Neuronal stem cell (in vitro differentiated cells): ENCODE measurements around the gene CCDC27.

Experiments used
- DNase-seq: peaks from one replicate; pipeline ENCODE4 v3.0.0-alpha.2; 2013; ENCODE audit warnings: low spot score
- H2AFZ ChIP-seq: one replicate; pipeline ENCODE4 v1.6.1; 2013; ENCODE audit warnings: mild to moderate bottlenecking, low read length, inconsistent platforms
- H2AK5ac ChIP-seq: 2 replicates; pipeline ENCODE4 v1.6.1; 2013; ENCODE audit warnings: low read depth, mild to moderate bottlenecking, inconsistent platforms, low read length, moderate library complexity, mixed read lengths
- H2BK120ac ChIP-seq: 2 replicates; pipeline ENCODE4 v1.6.1; 2013; ENCODE audit warnings: low read depth, mild to moderate bottlenecking, inconsistent platforms, low read length, moderate library complexity, mixed read lengths
- H2BK12ac ChIP-seq: one replicate; pipeline ENCODE4 v1.6.1; 2013; ENCODE audit warnings: low read length, inconsistent platforms
- H2BK15ac ChIP-seq: 2 replicates; pipeline ENCODE4 v1.6.1; 2013; ENCODE audit warnings: mild to moderate bottlenecking, low read length, inconsistent platforms, mixed read lengths
- H2BK5ac ChIP-seq: one replicate; pipeline ENCODE4 v1.6.1; 2013; ENCODE audit warnings: inconsistent platforms, mild to moderate bottlenecking, low read length, moderate library complexity
- H3K14ac ChIP-seq: one replicate; pipeline ENCODE4 v1.6.1; 2013; ENCODE audit warnings: low read length, inconsistent platforms
- H3K18ac ChIP-seq: 2 replicates; pipeline ENCODE4 v1.6.1; 2013; ENCODE audit warnings: low read length, inconsistent platforms
- H3K23ac ChIP-seq: 2 replicates; pipeline ENCODE4 v1.6.1; 2013; ENCODE audit warnings: low read depth, mild to moderate bottlenecking, mixed read lengths, low read length, inconsistent platforms; ENCODE audit not compliant: poor library complexity
- H3K27ac ChIP-seq: replicated peaks from 3 replicates; pipeline ENCODE4 v1.5.1; 2013; ENCODE audit warnings: low read length, inconsistent platforms
- H3K27me3 ChIP-seq, 3 experiments: 2 replicates each; pipeline ENCODE4 v1.6.1; 2013; ENCODE audit warnings: low read length in 3 of 3, mild to moderate bottlenecking in 2 of 3, inconsistent platforms in 1 of 3, low read depth in 1 of 3, mixed read lengths in 1 of 3, moderate library complexity in 1 of 3; ENCODE audit not compliant: control insufficient read depth in 3 of 3, insufficient read depth in 3 of 3
- H3K36me3 ChIP-seq, 2 donors: replicated peaks in 1 of 2; 2 replicates each; pipeline ENCODE4 v1.6.1; 2013; ENCODE audit warnings: low read length in 2 of 2; ENCODE audit not compliant: control insufficient read depth in 2 of 2, insufficient read depth in 2 of 2
- H3K4ac ChIP-seq: 2 replicates; pipeline ENCODE4 v1.6.1; 2013; ENCODE audit warnings: inconsistent platforms, mild to moderate bottlenecking, low read length, moderate library complexity
- H3K4me1 ChIP-seq, 2 donors: 1 replicate in 1 of 2; 2 replicates in 1 of 2; pipeline ENCODE4 v1.6.1; 2013; ENCODE audit warnings: low read length in 2 of 2, low read depth in 1 of 2; ENCODE audit not compliant: control insufficient read depth in 2 of 2, insufficient read depth in 1 of 2
- H3K4me2 ChIP-seq: one replicate; pipeline ENCODE4 v1.6.1; 2013; ENCODE audit warnings: mild to moderate bottlenecking, low read length, inconsistent platforms; ENCODE audit not compliant: insufficient read depth, poor library complexity, severe bottlenecking
- H3K4me3 ChIP-seq, 2 donors: 2 replicates each; pipeline ENCODE4 v1.5.1; 2013; ENCODE audit warnings: low read length in 2 of 2, mild to moderate bottlenecking in 2 of 2, inconsistent platforms in 1 of 2, moderate library complexity in 1 of 2
- H3K79me1 ChIP-seq: one replicate; pipeline ENCODE4 v1.6.1; 2013; ENCODE audit warnings: low read depth, mild to moderate bottlenecking, inconsistent platforms, low read length, moderate library complexity
- H3K9ac ChIP-seq: one replicate; pipeline ENCODE4 v1.6.1; 2013; ENCODE audit warnings: mild to moderate bottlenecking, low read depth, low read length, inconsistent platforms; ENCODE audit not compliant: poor library complexity
- H3K9me3 ChIP-seq, 2 donors: replicated peaks in 1 of 2; 2 replicates each; pipeline versions ENCODE3 to v1.6.1; 2013; ENCODE audit warnings: low read length in 2 of 2, mild to moderate bottlenecking in 2 of 2, inconsistent platforms in 1 of 2, low read depth in 1 of 2, mixed read lengths in 1 of 2, moderate library complexity in 1 of 2; ENCODE audit not compliant: control insufficient read depth in 2 of 2, insufficient read depth in 1 of 2
- H4K8ac ChIP-seq: one replicate; pipeline ENCODE4 v1.6.1; 2013; ENCODE audit warnings: low read depth, mild to moderate bottlenecking, inconsistent platforms, low read length, moderate library complexity
- H4K91ac ChIP-seq: one replicate; pipeline ENCODE4 v1.6.1; 2013; ENCODE audit warnings: low read length, low read depth, mild to moderate bottlenecking, inconsistent platforms; ENCODE audit not compliant: poor library complexity
- WGBS, 2 donors: extraction: QIAGEN DNeasy Blood & Tissue Kit; methylation state at CpG; one replicate each; pipeline ENCODE4 v1.1.7; 2013; ENCODE audit warnings: missing lambda C conversion rate in 2 of 2, mixed read lengths in 1 of 2; ENCODE audit not compliant: insufficient read length in 2 of 2, insufficient replicate concordance in 1 of 2; ENCODE audit errors: extremely low coverage in 2 of 2; 5-methylcytosine and 5-hydroxymethylcytosine counted together

Gene CCDC27

GRCh38 chr1:3817138-3817740 is 65.0 kb downstream of the CCDC27 start:
- peaks cover 21 to 23% of the 10 kb centered on the region in 2 donors for H3K36me3 ChIP-seq
- H2BK12ac ChIP-seq = no peak overlapping the region
- peak overlapping the region; percentile 80 for H3K23ac ChIP-seq
- H3K27me3 ChIP-seq = no peaks in the 10 kb centered on the region
- H3K9me3 ChIP-seq = peaks cover 0 to 2% of the 10 kb centered on the region in 2 donors
- H3K27ac ChIP-seq = no peak overlapping the region
- H4K91ac ChIP-seq = peak overlapping the region; percentile 24
- H2BK5ac ChIP-seq = no peak overlapping the region
- H3K79me1 ChIP-seq = no peaks in the 10 kb centered on the region
- no peak overlapping the region for H2BK15ac ChIP-seq
- peak overlapping the region; percentile 76 for H3K4ac ChIP-seq
- H4K8ac ChIP-seq = peak overlapping the region; percentile 82
- no peak overlapping the region for H3K9ac ChIP-seq
- H2BK120ac ChIP-seq = no peak overlapping the region
- no peak overlapping the region for H2AK5ac ChIP-seq
- no peak overlapping the region for H3K4me3 ChIP-seq
- H3K18ac ChIP-seq = no peak overlapping the region
- H3K4me1 ChIP-seq = peaks cover 0 to 8% of the 10 kb centered on the region in 2 donors
- no peak overlapping the region for H3K14ac ChIP-seq
- H2AFZ ChIP-seq = no peak overlapping the region
- WGBS, 2 donors = no CpG with 5 or more reads among the region's 17 CpGs
- DNase-seq = no peak
- no peak overlapping the region for H3K4me2 ChIP-seq

GRCh38 chr1:3817821-3818597 is 65.8 kb downstream of the CCDC27 start:
- H2AFZ ChIP-seq = no peak overlapping the region
- H2BK15ac ChIP-seq = no peak overlapping the region
- H3K4me1 ChIP-seq = peaks cover 0 to 8% of the 10 kb centered on the region in 2 donors
- H3K27ac ChIP-seq = no peak overlapping the region
- H3K79me1 ChIP-seq = no peaks in the 10 kb centered on the region
- H3K9me3 ChIP-seq = peaks cover 0 to 2% of the 10 kb centered on the region in 2 donors
- no peak overlapping the region for H2BK120ac ChIP-seq
- H3K4me3 ChIP-seq = no peak overlapping the region
- peak overlapping the region; percentile 4 for H3K18ac ChIP-seq
- no peak overlapping the region for H2BK12ac ChIP-seq
- no peak overlapping the region for H3K4me2 ChIP-seq
- peak overlapping the region; percentile 24 for H4K91ac ChIP-seq
- peak overlapping the region; percentile 39 for H2BK5ac ChIP-seq
- peaks cover 27 to 29% of the 10 kb centered on the region in 2 donors for H3K36me3 ChIP-seq
- no peak overlapping the region for H3K9ac ChIP-seq
- H3K4ac ChIP-seq = peak overlapping the region; percentile 76
- no CpG with 5 or more reads among the region's 28 CpGs for WGBS, 2 donors
- peak overlapping the region; percentile 82 for H4K8ac ChIP-seq
- peak overlapping the region; percentile 80 for H3K23ac ChIP-seq
- H3K27me3 ChIP-seq = no peaks in the 10 kb centered on the region
- peak overlapping the region; percentile 21 for H3K14ac ChIP-seq
- H2AK5ac ChIP-seq = no peak overlapping the region
- no peak for DNase-seq

GRCh38 chr1:3819771-3820200 is 67.5 kb downstream of the CCDC27 start:
- Histone ChIP-seq H2AFZ (no peak overlapping the region), H4K8ac (no peak overlapping the region), H3K4me2 (no peak overlapping the region), H2BK12ac (no peak overlapping the region), H2BK15ac (no peak overlapping the region), H3K27me3 (no peaks in the 10 kb centered on the region), H3K4me1 (peaks cover 0 to 8% of the 10 kb centered on the region in 2 donors), H2BK120ac (no peak overlapping the region), H3K4ac (no peak overlapping the region), H3K14ac (no peak overlapping the region), H3K27ac (no peak overlapping the region), H2AK5ac (no peak overlapping the region), H3K9ac (no peak overlapping the region), H3K9me3 (no peaks in the 10 kb centered on the region), H3K79me1 (no peaks in the 10 kb centered on the region), H4K91ac (no peak overlapping the region), H3K23ac (no peak overlapping the region), H3K4me3 (no peak overlapping the region), H3K18ac (no peak overlapping the region), H3K36me3 (peaks cover 22 to 43% of the 10 kb centered on the region in 2 donors), H2BK5ac (no peak overlapping the region)
- no peak for DNase-seq
- no CpG with 5 or more reads among the region's 10 CpGs for WGBS, 2 donors

- Histone ChIP-seq H2AK5ac (no peak overlapping the region), H2BK15ac (no peak overlapping the region), H4K91ac (no peak overlapping the region), H2BK120ac (no peak overlapping the region), H3K79me1 (no peaks in the 10 kb centered on the region), H3K27ac (no peak overlapping the region), H2BK12ac (no peak overlapping the region), H3K4me1 (peaks cover 0 to 8% of the 10 kb centered on the region in 2 donors), H3K14ac (no peak overlapping the region), H3K4me2 (no peak overlapping the region), H3K18ac (no peak overlapping the region), H2BK5ac (no peak overlapping the region), H3K9me3 (no peaks in the 10 kb centered on the region), H3K23ac (no peak overlapping the region), H2AFZ (no peak overlapping the region), H3K4me3 (no peak overlapping the region), H3K36me3 (peaks cover 21 to 41% of the 10 kb centered on the region in 2 donors), H4K8ac (no peak overlapping the region), H3K4ac (no peak overlapping the region), H3K9ac (no peak overlapping the region), H3K27me3 (no peaks in the 10 kb centered on the region)
- DNase-seq = no peak
- WGBS, 2 donors = no CpG with 5 or more reads among the region's 8 CpGs
Measured at GRCh38 chr1:3820316-3820715, 68.1 kb downstream of the CCDC27 start.
